NCI-H2107 (cell line): ENCODE measurements around the gene OGDH.
"Not testable (repeated sequence)": the region's sequence is repeated elsewhere in the genome, so short reads cannot be mapped to it uniquely, and the experiment has no call there.

ENCODE experiments used
- DNase-seq: peaks from one replicate; lab custom pipeline; 2025; lab: John Stamatoyannopoulos, UW

The OGDH gene

DNA sequence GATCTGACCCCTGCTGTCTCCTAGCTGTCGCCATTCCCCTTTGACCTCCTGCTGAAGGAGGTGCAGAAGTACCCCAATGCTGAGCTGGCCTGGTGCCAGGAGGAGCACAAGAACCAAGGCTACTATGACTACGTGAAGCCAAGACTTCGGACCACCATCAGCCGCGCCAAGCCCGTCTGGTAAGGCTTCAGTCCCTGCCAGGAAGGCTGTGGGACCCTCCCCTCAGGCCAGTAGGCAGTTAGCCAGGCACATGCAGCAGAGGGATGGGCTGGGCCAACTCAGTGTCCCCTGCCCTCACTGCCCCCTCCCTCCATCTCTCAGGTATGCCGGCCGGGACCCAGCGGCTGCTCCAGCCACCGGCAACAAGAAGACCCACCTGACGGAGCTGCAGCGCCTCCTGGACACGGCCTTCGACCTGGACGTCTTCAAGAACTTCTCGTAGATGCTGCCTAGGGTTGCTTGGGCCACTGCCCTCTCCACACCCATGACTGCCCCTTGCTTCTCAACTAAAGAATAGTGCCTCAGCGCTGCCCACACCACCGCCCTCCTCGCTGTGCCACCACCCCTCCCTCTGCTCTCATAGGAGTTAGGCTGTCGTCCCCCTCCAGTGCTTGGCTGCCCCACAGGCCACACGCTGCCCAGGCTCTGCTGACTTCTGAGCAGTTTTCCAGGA is 101.3 kb downstream of the OGDH start:
- no peak for DNase-seq

DNA sequence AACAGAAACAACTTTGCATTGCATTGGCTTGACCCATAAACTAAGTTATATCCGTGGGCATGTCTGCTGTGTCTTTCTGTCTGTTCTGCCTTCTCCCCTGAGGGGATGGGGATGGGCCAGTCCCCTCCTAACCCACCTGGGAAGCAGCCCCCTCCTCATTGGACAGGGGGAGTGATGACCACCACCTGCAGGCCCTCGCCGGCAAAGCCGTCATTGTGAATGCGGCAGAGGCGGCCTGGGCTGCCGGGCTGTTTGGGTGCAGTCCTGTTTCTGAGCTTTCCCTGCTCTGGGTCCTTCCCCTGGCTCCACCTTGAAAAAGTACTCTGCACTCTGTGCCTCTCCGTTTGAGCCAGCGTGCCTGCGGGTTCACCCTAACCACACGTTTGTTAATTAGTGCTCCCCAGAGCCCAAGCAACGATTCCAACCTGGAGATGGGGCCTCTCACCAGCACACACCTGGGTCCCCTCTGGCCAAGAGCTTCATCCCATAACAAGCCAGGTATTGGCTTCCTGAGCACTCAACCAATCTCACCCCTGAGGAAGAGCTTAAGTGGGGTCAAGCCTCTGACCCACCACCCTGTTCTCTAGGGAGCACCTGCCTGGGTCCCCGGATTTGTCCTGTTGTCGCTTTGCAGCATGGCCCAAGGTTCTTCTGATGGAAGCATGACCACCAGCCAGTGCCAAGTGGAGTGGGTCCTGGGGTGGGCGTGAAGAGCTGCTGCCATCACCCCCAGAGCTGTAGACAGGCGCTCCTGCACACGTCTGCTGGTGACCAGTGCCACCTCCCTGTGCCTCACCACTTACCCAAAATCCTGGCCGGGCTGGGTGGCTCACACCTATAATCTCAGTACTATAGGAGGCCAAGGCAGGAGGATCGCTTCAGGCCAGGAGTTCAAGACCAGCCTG is 102.8 kb downstream of the OGDH start:
- no peak for DNase-seq

DNA sequence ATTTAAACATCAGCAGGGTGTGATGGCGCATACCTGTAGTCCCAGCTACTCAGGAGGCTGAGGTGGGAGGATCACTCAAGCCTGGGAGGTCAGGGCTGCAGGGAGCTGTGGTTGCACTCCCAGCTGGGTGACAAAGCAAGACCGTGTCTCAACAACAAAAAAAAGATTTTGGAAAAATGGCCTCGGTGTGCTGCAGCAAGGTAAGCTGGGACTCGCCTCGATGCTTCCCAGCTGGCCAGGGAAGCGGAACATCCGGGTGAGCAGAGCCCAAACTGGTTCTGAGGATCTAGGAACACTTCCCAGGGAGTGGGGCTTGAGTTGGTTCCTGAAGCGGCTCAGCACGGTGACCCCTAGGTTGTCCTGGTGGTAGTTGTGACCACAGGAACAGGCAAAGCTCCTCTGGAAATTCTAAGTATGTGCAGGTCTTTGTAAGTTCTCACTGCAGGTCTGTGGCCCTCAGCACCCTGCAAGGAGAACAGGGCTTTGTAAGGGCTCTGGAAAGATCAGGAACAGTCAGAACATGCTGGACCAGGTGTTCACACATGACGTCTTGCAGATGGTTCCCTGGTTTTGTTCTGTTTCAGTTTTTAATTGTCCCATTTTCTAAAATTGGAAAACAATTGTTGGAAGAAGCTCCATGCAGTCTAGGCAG is 103.6 kb downstream of the OGDH start:
- no peak for DNase-seq

DNA sequence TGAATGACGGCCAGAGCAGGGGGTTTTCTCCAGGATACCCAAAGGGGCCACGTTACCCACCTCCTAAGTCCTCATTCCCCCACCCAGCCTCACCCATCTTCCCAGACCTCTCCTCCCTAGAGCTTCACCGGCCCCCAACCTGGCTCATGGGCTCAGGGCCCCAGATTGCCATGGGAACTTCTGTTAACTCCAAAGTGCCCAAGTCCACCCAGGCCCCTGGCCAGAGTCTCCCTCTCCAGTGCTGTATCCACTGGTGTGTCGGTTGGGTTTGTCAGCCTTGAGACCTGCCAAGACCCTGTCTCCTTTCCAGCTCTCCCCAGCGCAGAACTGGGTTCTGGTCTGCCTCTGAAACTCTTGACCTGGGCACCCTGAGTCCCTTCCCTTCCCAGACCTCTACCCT is 105.1 kb downstream of the OGDH start:
- no peak for DNase-seq

DNA sequence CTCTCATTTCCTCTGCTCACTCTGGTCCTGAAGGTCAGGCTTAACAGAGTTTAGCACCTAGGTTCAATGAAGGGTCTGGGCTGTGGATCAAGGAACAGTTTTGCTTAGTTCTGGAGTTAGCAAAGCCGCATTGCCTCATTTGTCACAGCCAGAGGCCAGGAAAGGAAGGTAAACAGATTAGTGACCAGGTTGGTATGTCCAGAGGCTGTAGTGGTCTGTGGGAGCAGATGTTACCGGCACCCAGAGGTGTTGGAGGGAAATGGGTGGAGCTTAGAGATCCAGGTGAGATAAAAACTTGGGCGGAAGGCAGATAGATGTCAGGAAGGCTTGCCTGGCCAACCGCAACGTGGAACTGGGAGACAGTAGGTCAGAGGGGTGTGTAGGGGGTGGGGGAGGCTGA is 105.6 kb downstream of the OGDH start:
- no peak for DNase-seq

DNA sequence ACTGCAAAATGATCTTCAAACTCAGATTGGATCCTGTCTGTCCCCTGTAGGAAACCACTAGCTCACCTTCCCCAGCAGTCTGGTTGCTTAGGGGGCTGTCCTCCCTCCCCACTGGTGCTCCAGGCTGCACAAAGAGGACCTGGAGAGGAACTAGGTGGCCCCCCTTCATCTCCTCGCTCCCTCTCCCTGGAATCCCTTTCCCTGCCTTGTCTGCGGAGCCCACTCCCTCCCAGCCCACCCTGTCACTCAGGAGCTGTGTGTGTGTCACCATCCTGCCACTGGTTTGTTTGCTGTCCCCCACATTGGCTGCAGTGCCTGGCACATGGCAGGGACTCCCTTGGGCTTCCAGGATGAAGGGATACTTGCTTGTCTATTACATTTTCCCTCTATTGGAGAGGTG is 106.7 kb downstream of the OGDH start:
- DNase-seq = no peak

DNA sequence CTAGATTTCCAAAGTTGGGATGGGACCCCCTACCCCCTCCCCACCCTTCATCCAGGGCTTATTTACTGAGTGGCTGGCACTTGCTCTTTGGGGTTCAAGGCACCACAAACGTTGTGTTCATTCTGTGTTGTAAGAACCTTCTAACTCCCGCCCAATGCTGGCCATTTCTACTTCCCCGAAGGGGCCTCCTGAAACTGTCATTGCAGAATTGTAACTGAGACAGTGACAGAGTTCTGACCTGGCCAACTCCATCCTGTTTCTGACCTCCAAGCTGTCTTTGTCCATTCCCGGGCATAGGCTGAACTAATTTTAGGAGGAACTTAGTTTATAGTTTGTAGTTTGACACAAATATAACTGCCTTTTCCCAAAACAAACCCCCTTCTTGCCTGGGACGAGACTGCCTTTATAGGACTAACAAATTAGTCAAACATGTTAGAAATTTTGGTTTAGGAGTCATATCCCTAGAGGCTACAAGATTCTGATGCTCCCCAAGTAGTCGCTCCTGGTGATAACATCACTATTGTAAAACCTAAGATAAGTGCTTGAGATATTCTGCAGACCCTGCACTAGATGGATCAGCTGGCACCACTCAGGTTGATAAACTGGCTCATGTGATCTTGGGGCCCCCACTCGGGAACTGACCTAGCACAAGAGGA is 107.4 kb downstream of the OGDH start:
- no peak for DNase-seq

DNA sequence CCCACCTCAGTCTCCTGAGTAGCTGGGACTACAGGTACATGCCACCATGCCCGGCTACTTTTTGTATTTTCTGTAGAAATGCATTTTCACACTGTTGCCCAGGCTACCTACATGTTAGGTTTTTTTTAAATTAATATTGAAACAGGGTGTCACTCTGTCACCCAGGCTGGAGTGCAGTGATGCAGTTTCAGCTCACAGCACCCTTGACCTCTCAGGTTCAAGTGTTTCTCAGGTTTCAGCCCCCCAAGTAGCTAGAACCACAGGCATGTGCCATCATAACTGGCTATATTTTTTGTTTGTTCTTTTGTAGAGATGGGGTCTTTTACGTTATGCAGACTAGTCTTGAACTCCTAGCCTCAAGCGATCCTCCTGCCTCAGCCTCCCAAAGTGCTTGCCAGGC is 109.8 kb downstream of the OGDH start:
- no peak for DNase-seq

DNA sequence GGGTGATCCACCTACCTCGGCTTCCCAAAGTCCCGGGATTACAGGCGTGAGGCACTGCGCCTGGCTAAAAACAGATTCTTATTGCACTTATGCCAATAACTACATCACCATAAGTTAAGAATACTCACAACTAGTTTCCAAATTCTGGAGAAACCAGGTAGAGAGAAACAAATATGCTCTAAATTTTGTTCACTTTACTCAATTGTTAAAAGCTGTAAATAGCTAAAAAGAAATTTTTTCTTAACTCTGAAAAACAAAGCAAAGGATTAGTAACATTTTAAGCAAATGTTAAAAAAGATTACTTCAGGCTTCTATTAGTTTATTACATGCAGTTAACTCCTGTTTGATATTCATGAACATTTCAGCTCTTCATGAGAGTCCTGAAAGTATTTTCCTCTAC is 113.9 kb downstream of the OGDH start:
- no peak for DNase-seq

DNA sequence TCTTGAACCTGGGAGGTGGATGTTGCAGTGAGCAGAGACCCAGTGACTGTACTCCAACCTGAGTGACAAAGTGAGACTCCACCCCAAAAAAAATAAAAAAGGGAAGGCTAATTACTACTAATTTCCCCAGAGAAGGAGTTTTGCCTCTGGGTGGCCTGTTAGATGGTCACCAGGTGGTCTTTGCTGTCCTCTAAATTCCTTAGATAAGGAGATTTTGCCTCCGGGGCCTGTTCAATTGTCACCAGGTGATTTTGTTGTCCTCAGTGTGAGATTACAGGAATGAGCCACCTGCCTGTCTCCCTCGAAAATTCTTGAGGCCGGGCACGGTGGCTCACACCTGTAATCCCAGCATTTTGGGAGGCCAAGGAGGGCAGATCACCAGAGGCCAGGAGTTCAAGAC is 117.8 kb downstream of the OGDH start:
- DNase-seq = no peak

DNA sequence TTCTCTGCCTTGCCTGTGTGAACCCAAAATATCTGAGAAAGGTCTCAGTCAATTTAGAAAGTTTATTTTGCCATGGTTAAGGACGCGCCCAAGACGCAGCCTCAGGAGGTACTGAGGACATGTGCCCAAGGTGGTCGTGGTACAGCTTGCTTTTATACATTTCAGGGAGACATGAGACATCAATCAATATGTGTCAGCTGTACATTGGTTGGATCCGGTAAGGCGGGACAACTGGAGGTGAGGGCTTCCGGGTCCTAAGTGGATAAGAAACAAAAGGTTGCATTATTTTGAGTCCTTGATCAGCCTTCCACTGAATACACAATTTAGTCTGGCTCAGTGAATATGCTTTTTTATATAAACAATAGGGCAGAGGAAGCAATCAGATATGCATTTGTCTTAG is 119.8 kb downstream of the OGDH start:
- DNase-seq = not testable (repeated sequence)

DNA sequence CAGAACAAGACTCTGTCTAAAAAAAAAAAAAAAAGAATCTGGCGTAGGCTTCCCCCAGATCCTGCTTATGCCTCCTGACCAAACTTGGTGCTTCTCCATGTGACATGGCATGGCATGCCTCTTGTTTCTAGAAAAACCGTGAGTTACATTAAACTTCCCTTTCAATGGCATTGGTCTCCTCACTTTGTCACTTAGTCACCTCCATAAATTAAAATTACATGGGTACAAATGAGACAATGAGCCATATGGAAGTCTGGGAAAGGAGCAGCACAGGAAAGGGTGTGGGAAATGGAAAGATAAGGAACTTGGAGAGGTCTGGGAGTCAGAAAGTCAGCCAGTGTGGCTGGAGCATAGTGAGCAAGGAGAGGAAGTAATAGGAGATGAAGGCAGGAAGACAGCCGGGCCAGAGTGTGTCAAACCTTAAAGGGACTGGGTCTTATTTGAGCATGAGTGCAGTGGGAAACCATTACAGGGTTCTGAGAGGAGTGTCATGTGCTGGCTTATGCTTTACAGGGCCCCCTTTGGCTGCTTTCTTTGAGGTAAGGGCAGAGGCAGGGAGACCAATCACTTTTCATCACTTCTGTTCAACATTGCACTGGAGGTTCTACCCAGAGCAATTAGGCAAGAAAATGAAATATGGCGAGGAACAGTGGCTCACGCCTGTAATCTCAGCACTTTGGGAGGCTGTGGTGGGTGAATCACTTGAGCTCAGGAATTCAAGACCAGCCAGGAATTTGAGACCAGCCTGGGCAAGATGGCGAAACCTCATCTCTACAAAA is 120.9 kb downstream of the OGDH start:
- no peak for DNase-seq

DNA sequence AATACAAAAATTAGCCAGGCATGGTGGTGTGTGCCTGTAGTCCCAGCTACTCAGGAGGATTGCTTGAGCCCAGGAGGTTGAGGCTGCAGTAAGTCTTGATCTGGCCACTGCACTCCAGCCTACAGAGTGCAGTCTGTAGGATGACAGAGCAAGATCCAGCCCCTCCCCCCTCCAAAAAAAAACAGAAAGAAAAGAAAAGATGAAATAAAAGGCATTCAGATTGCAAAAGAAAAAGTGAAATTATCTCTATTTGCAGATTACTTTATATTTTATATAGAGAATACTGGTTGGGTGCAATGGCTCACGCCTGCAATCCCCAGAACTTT is 121.5 kb downstream of the OGDH start:
- DNase-seq = no peak

DNA sequence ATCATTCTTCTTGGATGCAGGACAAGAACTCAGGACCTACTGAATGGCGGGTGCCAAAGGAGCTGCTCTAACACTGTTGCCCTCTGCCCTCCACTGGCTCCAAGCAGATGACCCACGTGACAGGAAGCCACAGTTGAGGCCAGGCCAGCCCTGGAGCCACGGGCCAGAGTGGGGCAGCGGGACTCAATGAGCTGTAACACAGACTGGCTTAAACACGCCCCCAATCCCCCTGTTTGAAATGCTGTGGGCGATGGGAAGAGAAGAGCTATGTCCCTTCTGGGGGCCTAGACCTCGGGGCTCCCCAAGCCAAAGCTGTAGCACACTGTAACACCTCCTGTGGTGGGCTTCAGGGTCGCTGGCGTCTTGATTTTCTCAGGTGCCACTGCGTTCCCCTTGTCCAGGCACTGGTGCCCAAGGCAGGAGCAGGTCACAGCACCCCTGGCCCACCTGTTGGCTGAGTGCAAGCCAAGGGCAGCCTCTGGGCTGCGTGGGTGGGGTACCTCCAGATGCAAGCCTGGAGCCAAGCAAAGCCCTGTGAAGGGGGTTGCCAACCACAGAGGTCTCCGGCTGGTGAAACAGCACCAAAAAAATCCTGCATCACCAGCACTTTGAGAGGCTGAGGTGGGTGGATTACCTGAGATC is 123.6 kb downstream of the OGDH start:
- no peak for DNase-seq

DNA sequence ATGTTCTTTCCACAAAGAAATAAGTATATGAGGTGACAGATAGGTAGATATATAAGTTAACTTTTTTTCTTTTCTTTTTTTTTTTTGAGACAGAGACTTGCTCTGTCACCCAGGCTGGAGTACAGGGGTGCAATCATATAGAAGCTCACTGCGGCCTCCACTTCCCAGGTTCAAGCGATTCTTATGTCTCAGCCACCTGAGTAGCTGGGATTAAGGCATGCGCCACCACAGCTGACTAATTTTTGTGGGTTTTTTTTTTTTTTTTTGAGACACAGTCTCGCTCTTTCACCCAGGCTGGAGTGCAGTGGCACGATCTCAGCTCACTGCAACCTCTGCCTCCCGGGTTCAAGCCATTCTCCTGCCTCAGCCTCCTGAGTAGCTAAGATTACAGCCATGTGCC is 126.5 kb downstream of the OGDH start:
- DNase-seq = not testable (repeated sequence)

DNA sequence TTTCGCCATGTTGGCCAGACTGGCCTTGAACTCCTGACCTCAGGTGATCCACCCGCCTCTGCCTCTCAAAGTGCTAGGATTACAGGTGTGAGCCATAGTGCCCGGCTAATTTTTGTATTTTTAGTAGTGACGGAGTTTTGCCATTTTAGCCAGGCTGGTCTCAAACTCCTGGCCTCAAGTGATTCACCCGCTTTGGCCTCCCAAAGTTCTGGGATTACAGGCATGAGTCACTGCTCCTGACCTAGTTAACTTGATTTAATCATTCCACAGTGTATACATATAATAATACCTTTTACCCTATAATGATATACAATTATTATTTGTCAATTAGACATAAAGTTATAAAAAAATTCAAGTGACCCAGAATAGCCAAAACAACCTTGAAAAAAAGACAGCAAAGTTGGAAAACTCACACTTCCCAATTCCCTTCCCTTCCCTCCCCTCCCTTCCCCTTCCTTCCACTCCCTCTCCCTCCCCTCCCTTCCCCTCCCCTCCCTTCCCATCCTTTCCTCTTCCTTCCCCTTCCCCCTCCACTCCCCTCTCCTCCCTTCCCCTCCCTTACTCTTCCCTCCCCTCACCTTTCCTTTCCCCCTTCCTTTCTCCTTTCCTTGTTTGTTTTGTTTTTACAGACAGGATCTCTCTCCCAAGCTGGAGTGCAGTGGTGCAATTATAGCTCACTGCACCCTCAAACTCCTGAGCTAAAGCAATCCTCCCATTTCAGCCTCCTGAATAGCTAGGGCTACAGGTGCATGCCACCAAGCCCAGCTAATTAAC is 127.5 kb downstream of the OGDH start:
- no peak for DNase-seq

DNA sequence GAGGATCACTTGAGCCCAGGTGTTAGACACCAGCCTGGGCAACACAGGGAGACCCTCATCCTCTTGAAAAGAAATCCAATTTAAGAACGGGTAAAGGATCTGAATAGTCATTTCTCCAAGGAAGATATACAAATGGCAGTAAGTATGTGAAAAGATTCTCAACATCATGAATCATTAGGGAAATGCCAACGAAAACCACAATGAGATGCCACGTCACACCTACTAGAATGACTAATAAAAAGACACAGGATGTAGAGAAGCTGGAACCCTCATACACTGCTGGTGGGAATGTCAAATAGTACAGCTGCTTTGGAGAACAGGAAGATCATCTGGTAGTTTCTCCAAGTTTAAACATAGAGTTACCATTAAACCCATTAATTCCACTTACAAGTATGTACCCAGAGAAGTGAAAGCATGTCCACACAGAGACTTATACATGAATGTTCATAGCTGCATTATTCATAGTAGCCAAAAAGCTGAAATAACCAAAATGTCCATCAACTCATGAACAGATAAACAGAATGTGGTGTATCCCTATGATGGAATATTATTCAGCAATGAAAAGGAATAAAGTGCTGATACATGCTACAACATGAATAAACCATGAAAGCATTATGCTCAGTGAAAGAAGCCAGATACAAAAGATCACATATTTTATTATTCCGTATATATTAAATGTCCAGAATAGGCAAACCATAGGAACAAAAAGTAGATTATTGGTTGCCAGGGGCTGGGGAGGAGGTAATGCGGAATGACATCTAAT is 129.2 kb downstream of the OGDH start:
- DNase-seq = no peak

DNA sequence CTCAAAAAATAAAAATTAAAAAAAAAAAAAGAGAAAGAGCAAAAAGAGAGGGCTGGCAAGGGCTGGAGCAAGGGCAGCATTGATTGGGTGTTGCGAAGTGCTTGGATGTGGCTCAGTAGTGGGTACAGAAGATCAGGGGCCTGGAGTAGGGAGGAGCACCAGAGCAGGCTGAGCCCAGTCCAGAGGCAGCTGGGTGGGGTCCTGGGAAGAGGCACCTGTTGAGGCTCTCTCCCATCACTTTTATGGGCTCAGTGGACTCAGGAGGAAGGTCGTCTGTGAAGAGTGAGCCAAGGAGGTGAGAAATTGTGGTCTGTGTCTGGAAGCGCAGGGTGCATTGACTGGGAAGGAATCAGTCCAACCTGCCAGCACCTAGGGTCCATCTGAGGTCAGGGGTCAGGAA is 130.5 kb downstream of the OGDH start:
- no peak for DNase-seq

DNA sequence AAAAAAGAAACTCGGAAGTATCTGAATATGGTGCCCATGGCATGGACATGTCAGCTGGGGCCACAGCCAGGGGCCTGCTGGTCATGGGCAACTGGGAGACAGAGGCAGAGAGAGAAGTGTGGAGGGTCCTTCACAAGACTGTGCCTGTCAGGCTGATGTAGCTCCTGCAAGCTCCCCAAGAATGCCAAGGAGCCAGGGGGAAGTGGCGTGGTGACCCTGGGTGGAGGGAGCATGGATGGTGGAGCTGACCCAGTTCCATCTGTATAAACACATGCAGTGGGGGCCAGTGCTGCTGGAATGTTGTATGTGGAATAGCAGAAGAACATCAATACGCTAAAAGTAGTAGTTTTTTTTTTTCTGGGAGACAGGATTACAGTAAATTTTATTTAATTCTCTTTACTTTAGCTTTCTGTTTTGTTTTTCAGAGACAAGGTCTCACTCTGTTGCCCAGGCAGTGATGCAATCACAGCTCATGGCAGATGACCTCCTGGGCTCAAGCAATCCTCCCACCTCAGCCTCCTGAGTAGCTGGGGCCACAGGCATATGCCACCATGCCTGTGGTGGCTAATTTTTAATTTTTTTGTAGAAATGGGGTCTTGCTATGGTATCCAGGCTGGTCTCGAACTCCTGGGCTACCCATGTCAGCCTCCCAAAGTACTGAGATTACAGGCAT is 131.8 kb downstream of the OGDH start:
- DNase-seq = no peak
